Vagina (tissue), 2 donors: ENCODE results near the gene MAPK14. TPM values are rescaled to one million over a fixed set of nuclear protein-coding genes. Genes with fewer than 3 reads are reported as not detected.

Experiments used
- DNase-seq, 2 donors: peaks; one replicate each; pipeline ENCODE4 v3.0.0-alpha.2; 2017; ENCODE audit errors: extremely low spot score in 2 of 2
- H3K27ac ChIP-seq: fragments of 200-600 bp; sonication (generic); one replicate; pipeline ENCODE4 v1.5.1; 2019
- H3K27me3 ChIP-seq: fragments of 200-600 bp; sonication (generic); one replicate; pipeline ENCODE4 v1.5.1; 2019
- H3K36me3 ChIP-seq, 2 donors: fragments of 200-600 bp; sonication (generic); one replicate each; pipeline ENCODE4 v1.5.1; 2017 to 2019
- H3K4me1 ChIP-seq: fragments of 200-600 bp; sonication (generic); one replicate; pipeline ENCODE4 v1.5.1; 2019
- H3K4me3 ChIP-seq, 2 donors: fragments of 200-600 bp; sonication (generic); 1 replicate in 1 of 2; 2 replicates in 1 of 2; pipeline ENCODE4 v1.5.1; 2016 to 2019
- H3K9me3 ChIP-seq: fragments of 200-600 bp; sonication (generic); one replicate; pipeline ENCODE4 v1.5.1; 2019
- CTCF ChIP-seq, 3 experiments: fragments of 450-650 bp in 2 of 3; fragments of 200-600 bp in 1 of 3; sonication (generic) in 1 of 3; IDR thresholded peaks; one replicate each; pipeline ENCODE4 v1.5.1; 2017 to 2019; ENCODE audit warnings: antibody characterized with exemption in 3 of 3, mild to moderate bottlenecking in 2 of 3, moderate library complexity in 2 of 3
- POLR2A ChIP-seq, 2 donors: fragments of 450-650 bp; IDR thresholded peaks; one replicate each; pipeline ENCODE4 v1.6.1; 2017; ENCODE audit warnings: antibody characterized with exemption in 2 of 2, mild to moderate bottlenecking in 2 of 2, moderate library complexity in 2 of 2
- POLR2AphosphoS5 ChIP-seq, 2 donors: sonication (generic); formaldehyde crosslinking; IDR thresholded peaks; one replicate each; pipeline ENCODE4 v1.9.0; 2017; ENCODE audit warnings: antibody characterized with exemption in 2 of 2, mild to moderate bottlenecking in 2 of 2, low read depth in 1 of 2; ENCODE audit not compliant: insufficient read depth in 1 of 2
- intact Hi-C: fragments of 100-400 bp; cut with DNase I; formaldehyde crosslinking; loops from one replicate; pipeline ENCODE4 v1.15.1; 2023
- total RNA-seq: library from RNA; depleted of rRNA; stranded (reverse); fragments of >200 nt; gene quantifications from one replicate; pipeline ENCODE4 v1.2.3, GENCODE V29; 2016

Gene MAPK14
- total RNA-seq, 1 donor from 2014 or later: 71.9 TPM

- H3K27me3 ChIP-seq: no peaks in the 10 kb centered on the region
- no peak for TF ChIP-seq POLR2AphosphoS5 (IDR thresholded peaks at IDR 0.05; ENCODE audit: insufficient read depth in 1 of 2, low read depth in 1 of 2)
- TF ChIP-seq CTCF (IDR thresholded peaks at IDR 0.05): no peak
- TF ChIP-seq POLR2A (IDR thresholded peaks at IDR 0.05): no peak
- H3K9me3 ChIP-seq: no peaks in the 10 kb centered on the region
- no peak overlapping the region for H3K4me3 ChIP-seq
- intact Hi-C loops: loop anchor here (5.0 kb wide), 1 partner anchor 65 kb away; the partner anchor contains the start of gene BRPF3
- no peak for DNase-seq
- peaks cover 24% of the 10 kb centered on the region for H3K4me1 ChIP-seq
- H3K36me3 ChIP-seq: no peaks in the 10 kb centered on the region
- H3K27ac ChIP-seq: peak overlapping the region; percentile 73
These were observed 104.8 kb downstream of the MAPK14 start for GRCh38 chr6:36132246-36132895.

- no peaks in the 10 kb centered on the region for H3K27me3 ChIP-seq
- no peak for TF ChIP-seq CTCF (IDR thresholded peaks at IDR 0.05)
- DNase-seq: peak in 1 of 2 donors; percentile 78
- H3K36me3 ChIP-seq: no peaks in the 10 kb centered on the region
- no peak overlapping the region for H3K27ac ChIP-seq
- no peak overlapping the region for H3K4me3 ChIP-seq
- no peaks in the 10 kb centered on the region for H3K9me3 ChIP-seq
- intact Hi-C loops: loop anchor here (5.0 kb wide), 1 partner anchor 64 kb away; the partner anchor contains the start of gene BRPF3
- peaks cover 24% of the 10 kb centered on the region for H3K4me1 ChIP-seq
These were observed 105.5 kb downstream of the MAPK14 start for GRCh38 chr6:36133148-36133547.

- no peak overlapping the region for H3K4me3 ChIP-seq
- peak in 1 of 2 donors; percentile 84 for DNase-seq
- H3K36me3 ChIP-seq: no peaks in the 10 kb centered on the region
- no peaks in the 10 kb centered on the region for H3K9me3 ChIP-seq
- H3K27ac ChIP-seq: no peak overlapping the region
- TF ChIP-seq POLR2A (IDR thresholded peaks at IDR 0.05) (no peak), POLR2AphosphoS5 (IDR thresholded peaks at IDR 0.05; ENCODE audit: insufficient read depth in 1 of 2, low read depth in 1 of 2) (no peak), CTCF (IDR thresholded peaks at IDR 0.05) (no peak)
- H3K4me1 ChIP-seq: peaks cover 24% of the 10 kb centered on the region
- intact Hi-C loops: loop anchor here (5.0 kb wide), 1 partner anchor 63 kb away; the partner anchor contains the start of gene BRPF3
- H3K27me3 ChIP-seq: no peaks in the 10 kb centered on the region
These were observed 106.3 kb downstream of the MAPK14 start for GRCh38 chr6:36133912-36134311.

- H3K27me3 ChIP-seq: no peaks in the 10 kb centered on the region
- no peak for TF ChIP-seq POLR2A (IDR thresholded peaks at IDR 0.05)
- TF ChIP-seq CTCF (IDR thresholded peaks at IDR 0.05): no peak
- TF ChIP-seq POLR2AphosphoS5 (IDR thresholded peaks at IDR 0.05; ENCODE audit: insufficient read depth in 1 of 2, low read depth in 1 of 2): no peak
- peaks cover 24% of the 10 kb centered on the region for H3K4me1 ChIP-seq
- H3K9me3 ChIP-seq: no peaks in the 10 kb centered on the region
- no peaks in the 10 kb centered on the region for H3K36me3 ChIP-seq
- intact Hi-C loops: no loop called here
- H3K4me3 ChIP-seq: no peak overlapping the region
- DNase-seq: no peak
- H3K27ac ChIP-seq: no peak overlapping the region
These were observed 107.6 kb downstream of the MAPK14 start for GRCh38 chr6:36135053-36135731.

- Histone ChIP-seq H3K4me1 (peaks cover 18% of the 10 kb centered on the region), H3K27me3 (no peaks in the 10 kb centered on the region), H3K9me3 (no peaks in the 10 kb centered on the region), H3K36me3 (no peaks in the 10 kb centered on the region), H3K27ac (no peak overlapping the region), H3K4me3 (no peak overlapping the region)
- intact Hi-C loops: no loop called here
- peak in 1 of 2 donors; percentile 82 for DNase-seq
- no peak for TF ChIP-seq POLR2A (IDR thresholded peaks at IDR 0.05)
- TF ChIP-seq POLR2AphosphoS5 (IDR thresholded peaks at IDR 0.05; ENCODE audit: insufficient read depth in 1 of 2, low read depth in 1 of 2): no peak
These were observed 108.4 kb downstream of the MAPK14 start for GRCh38 chr6:36136034-36136433.
